Aorta (tissue), 5 donors: Measurements from ENCODE around the gene LPCAT1. TPM values are rescaled to one million over a fixed set of nuclear protein-coding genes. Genes with fewer than 3 reads are reported as not detected.
"Not testable (repeated sequence)": the region's sequence is repeated elsewhere in the genome, so short reads cannot be mapped to it uniquely, and the experiment has no call there.

Source experiments
- ATAC-seq: fragments of 200-7000 bp; cut with Tn5 transposase; one replicate; pipeline ENCODE4 v1.9.1; 2022; ENCODE audit warnings: moderate library complexity; ENCODE audit not compliant: low FRiP score
- DNase-seq, 2 donors: peaks; one replicate each; pipeline ENCODE4 v3.0.0-alpha.2; 2020
- H3K27ac ChIP-seq, 2 donors: one replicate each; pipeline ENCODE4 v1.5.1; 2013; ENCODE audit warnings: low read length in 2 of 2, mild to moderate bottlenecking in 2 of 2, moderate library complexity in 2 of 2, control low read depth in 1 of 2, inconsistent platforms in 1 of 2, low read depth in 1 of 2
- H3K27me3 ChIP-seq, 2 donors: one replicate each; pipeline ENCODE4 v1.6.1; 2013; ENCODE audit warnings: control low read depth in 1 of 2, low read length in 1 of 2, mild to moderate bottlenecking in 1 of 2, moderate library complexity in 1 of 2; ENCODE audit not compliant: insufficient read depth in 2 of 2, control insufficient read depth in 1 of 2
- H3K36me3 ChIP-seq, 2 donors: one replicate each; pipeline ENCODE4 v1.6.1; 2013; ENCODE audit warnings: control low read depth in 1 of 2, low read length in 1 of 2, mild to moderate bottlenecking in 1 of 2; ENCODE audit not compliant: insufficient read depth in 2 of 2, control insufficient read depth in 1 of 2
- H3K4me1 ChIP-seq, 2 donors: one replicate each; pipeline ENCODE4 v1.6.1; 2013; ENCODE audit warnings: low read length in 2 of 2, control low read depth in 1 of 2, mild to moderate bottlenecking in 1 of 2, moderate library complexity in 1 of 2; ENCODE audit not compliant: insufficient read depth in 2 of 2, control insufficient read depth in 1 of 2
- H3K4me3 ChIP-seq, 2 donors: one replicate each; pipeline ENCODE4 v1.5.1; 2013; ENCODE audit warnings: low read length in 2 of 2, control low read depth in 1 of 2, mild to moderate bottlenecking in 1 of 2
- H3K9me3 ChIP-seq: one replicate; pipeline ENCODE4 v1.6.1; 2013; ENCODE audit warnings: mild to moderate bottlenecking, low read length; ENCODE audit not compliant: control insufficient read depth
- WGBS, 2 donors: extraction: QIAGEN DNeasy Blood & Tissue Kit; methylation state at CpG; one replicate each; pipeline ENCODE4 v1.1.7; 2013; 5-methylcytosine and 5-hydroxymethylcytosine counted together
- intact Hi-C, 2 donors: fragments of 100-400 bp; cut with DNase I; formaldehyde crosslinking; loops; one replicate each; pipeline versions ENCODE4 v1.14.2 to v1.15.0; 2022
- polyA plus RNA-seq, 2 donors: library from polyadenylated mRNA; stranded (reverse); fragments of 200-250 nt; gene quantifications; one replicate each; pipeline ENCODE4 v1.2.3, GENCODE V29; 2013
- total RNA-seq, 2 donors: library from RNA; stranded (reverse); fragmentation: NEBNext Ultra II Directional; extraction: Animal tissue kit (Norgen Biotek cat#: 25700); gene quantifications; one replicate each; pipeline ENCODE4 v1.2.1, GENCODE V29; 2021
- donor health status: healthy with polysubstance abuse.
- donor health status: Bipolar disorder and iron deficiency.
- donor health status: DM: no; HTN: no; CAD: no.
- donor health status: DM: no; HTN: no; CAD: no.
- donor health status: DM: yes; HTN: yes; CAD: no.

The LPCAT1 gene
- total and polyA plus RNA-seq, 4 donors, result 6.4 to 68.7 (median 36.4) TPM

- Histone ChIP-seq H3K36me3 (no peaks in the 10 kb centered on the region), H3K27ac (no peak overlapping the region), H3K9me3 (no peaks in the 10 kb centered on the region), H3K4me3 (no peak overlapping the region), H3K4me1 (no peaks in the 10 kb centered on the region), H3K27me3 (no peaks in the 10 kb centered on the region)
- peak in 1 of 2 donors; percentile 51 for DNase-seq
- ATAC-seq, result no peak
- intact Hi-C loops, result no loop called here
- 90 to 94% methylated on average over 30 of the region's 30 CpGs for WGBS, 2 donors
These were observed 14.2 kb downstream of the LPCAT1 start for GRCh38 chr5:1509346-1510085.

GRCh38 chr5:1508659-1509290 lies 15.0 kb downstream of the LPCAT1 start:
- Histone ChIP-seq H3K27me3 (no peaks in the 10 kb centered on the region), H3K4me3 (no peak overlapping the region), H3K27ac (no peak overlapping the region), H3K9me3 (no peaks in the 10 kb centered on the region), H3K36me3 (no peaks in the 10 kb centered on the region), H3K4me1 (no peaks in the 10 kb centered on the region)
- intact Hi-C loops, result no loop called here
- DNase-seq (peak in 1 of 2 donors; percentile 66), ATAC-seq (no peak)
- WGBS, 2 donors, result 93 to 94% methylated on average over 30 of the region's 30 CpGs

GRCh38 chr5:1507961-1508658 lies 15.7 kb downstream of the LPCAT1 start:
- Histone ChIP-seq H3K4me3 (no peak overlapping the region), H3K4me1 (no peaks in the 10 kb centered on the region), H3K27ac (no peak overlapping the region), H3K27me3 (no peaks in the 10 kb centered on the region), H3K36me3 (no peaks in the 10 kb centered on the region), H3K9me3 (no peaks in the 10 kb centered on the region)
- DNase-seq (peak; percentile 27 to 69), ATAC-seq (no peak)
- intact Hi-C loops, result no loop called here
- WGBS, 2 donors, result 95% methylated on average over 23 of the region's 23 CpGs

GRCh38 chr5:1507457-1507856 lies 16.3 kb downstream of the LPCAT1 start:
- ATAC-seq (no peak), DNase-seq (peak; percentile 41 to 74)
- no peaks in the 10 kb centered on the region for H3K4me1 ChIP-seq
- no peaks in the 10 kb centered on the region for H3K9me3 ChIP-seq
- intact Hi-C loops, result no loop called here
- 82 to 87% methylated on average over 17 of the region's 17 CpGs for WGBS, 2 donors
- no peak overlapping the region for H3K27ac ChIP-seq
- H3K36me3 ChIP-seq, result no peaks in the 10 kb centered on the region
- no peak overlapping the region for H3K4me3 ChIP-seq
- no peaks in the 10 kb centered on the region for H3K27me3 ChIP-seq

GRCh38 chr5:1507014-1507375 lies 16.8 kb downstream of the LPCAT1 start:
- Histone ChIP-seq H3K27me3 (no peaks in the 10 kb centered on the region), H3K36me3 (no peaks in the 10 kb centered on the region), H3K9me3 (no peaks in the 10 kb centered on the region), H3K4me3 (no peak overlapping the region), H3K27ac (no peak overlapping the region), H3K4me1 (no peaks in the 10 kb centered on the region)
- peak in 1 of 2 donors; percentile 43 for DNase-seq
- ATAC-seq, result no peak
- intact Hi-C loops, result no loop called here
- 94 to 96% methylated on average over 11 of the region's 11 CpGs for WGBS, 2 donors

- H3K27ac ChIP-seq, result no peak overlapping the region
- no peak overlapping the region for H3K4me3 ChIP-seq
These were observed 17.3 kb downstream of the LPCAT1 start for GRCh38 chr5:1506242-1507013.

GRCh38 chr5:1505506-1506241 lies 18.1 kb downstream of the LPCAT1 start:
- H3K4me3 ChIP-seq, result no peak overlapping the region
- 91 to 92% methylated on average over 24 of the region's 24 CpGs for WGBS, 2 donors
- no peak overlapping the region for H3K27ac ChIP-seq
- no peaks in the 10 kb centered on the region for H3K27me3 ChIP-seq
- no peaks in the 10 kb centered on the region for H3K4me1 ChIP-seq
- no peaks in the 10 kb centered on the region for H3K36me3 ChIP-seq
- intact Hi-C loops, result no loop called here
- no peaks in the 10 kb centered on the region for H3K9me3 ChIP-seq
- ATAC-seq (no peak), DNase-seq (peak; percentile 38 to 70)

More at GRCh38 chr5:1506242-1507013, 17.3 kb downstream of the LPCAT1 start:
- Histone ChIP-seq H3K4me1 (no peaks in the 10 kb centered on the region), H3K36me3 (no peaks in the 10 kb centered on the region), H3K9me3 (no peaks in the 10 kb centered on the region), H3K27me3 (no peaks in the 10 kb centered on the region)
- DNase-seq (peak; percentile 42 to 53), ATAC-seq (no peak)
- WGBS, 2 donors, result 85 to 90% methylated on average over 19 to 20 of the region's 20 CpGs
- intact Hi-C loops, result no loop called here

- H3K4me1 ChIP-seq, H3K9me3 ChIP-seq, intact Hi-C loops, H3K4me3 ChIP-seq, H3K27ac ChIP-seq, H3K36me3 ChIP-seq, DNase-seq, ATAC-seq, H3K27me3 ChIP-seq: not testable (repeated sequence)
- 77 to 83% methylated on average over 14 of the region's 14 CpGs for WGBS, 2 donors
These were observed 18.7 kb downstream of the LPCAT1 start for GRCh38 chr5:1505089-1505488.
